GM21515 (cell line): Measurements from ENCODE around the gene ACTN3.
"Not testable (repeated sequence)": the region's sequence is repeated elsewhere in the genome, so short reads cannot be mapped to it uniquely, and the experiment has no call there.

Source experiments
- ATAC-seq: cut with Tn5 transposase; IDR thresholded peaks from one replicate; pipeline ENCODE4 v1.9.1; 2021; ENCODE audit not compliant: unreplicated experiment

ACTN3 gene

DNA sequence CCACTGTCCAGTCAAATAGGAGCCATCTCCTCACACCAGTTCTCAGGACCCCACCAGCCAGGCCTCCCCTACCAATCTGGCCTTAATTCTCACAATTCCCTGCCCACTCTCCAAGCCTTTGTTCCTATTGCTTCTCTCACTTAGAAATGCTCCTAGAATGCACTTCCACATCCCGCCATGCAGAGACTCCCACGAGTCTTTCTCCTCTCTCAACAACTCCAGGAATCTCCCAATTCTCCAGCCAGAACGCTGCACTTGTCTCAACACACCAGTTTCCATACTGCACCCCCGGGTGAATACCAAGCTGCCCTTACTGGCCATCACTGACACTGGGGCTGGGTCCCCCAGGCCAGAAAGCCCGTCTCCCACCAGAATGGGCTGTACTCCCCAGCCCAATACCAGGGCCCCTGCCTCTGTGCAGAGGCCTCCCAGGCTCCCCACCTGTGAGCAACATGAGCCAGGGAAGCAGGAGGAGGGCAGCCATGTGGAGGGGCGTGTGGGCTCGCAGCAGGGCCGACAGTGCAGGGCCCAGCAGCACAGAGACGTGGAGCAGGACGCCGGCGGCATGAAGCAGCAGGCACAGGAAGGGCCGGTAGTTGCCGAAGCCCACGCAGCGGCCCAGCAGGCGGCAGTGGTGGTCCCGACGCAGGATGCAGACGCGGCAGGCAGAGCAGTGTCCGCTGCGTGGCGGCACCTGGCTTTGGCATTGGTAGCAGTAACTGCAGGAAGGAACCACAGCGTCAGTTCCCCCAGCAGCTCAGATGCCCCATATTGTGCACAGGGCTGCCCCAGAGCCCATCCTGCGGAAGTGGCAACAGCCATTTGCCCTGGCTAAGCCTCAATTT is 3.2 kb upstream of the ACTN3 start:
- ATAC-seq, result no peak

DNA sequence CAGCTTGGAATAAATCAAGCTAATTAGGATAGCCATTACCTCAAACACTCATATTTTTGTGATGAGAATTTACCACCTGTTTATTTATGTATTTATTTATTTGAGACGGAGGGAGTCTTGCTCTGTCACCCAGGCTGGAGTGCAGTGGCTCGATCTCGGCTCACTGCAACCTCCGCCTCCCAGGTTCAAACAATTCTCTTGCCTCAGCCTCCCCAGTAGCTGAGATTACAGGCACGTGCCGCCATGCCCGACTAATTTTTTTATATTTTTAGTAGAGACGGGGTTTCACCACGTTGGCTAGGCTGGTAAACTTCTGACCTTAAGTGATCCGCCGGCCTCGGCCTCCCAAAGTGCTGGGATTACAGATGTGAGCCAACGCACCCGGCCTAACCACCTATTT is 1.8 kb upstream of the ACTN3 start:
- ATAC-seq, result not testable (repeated sequence)

DNA sequence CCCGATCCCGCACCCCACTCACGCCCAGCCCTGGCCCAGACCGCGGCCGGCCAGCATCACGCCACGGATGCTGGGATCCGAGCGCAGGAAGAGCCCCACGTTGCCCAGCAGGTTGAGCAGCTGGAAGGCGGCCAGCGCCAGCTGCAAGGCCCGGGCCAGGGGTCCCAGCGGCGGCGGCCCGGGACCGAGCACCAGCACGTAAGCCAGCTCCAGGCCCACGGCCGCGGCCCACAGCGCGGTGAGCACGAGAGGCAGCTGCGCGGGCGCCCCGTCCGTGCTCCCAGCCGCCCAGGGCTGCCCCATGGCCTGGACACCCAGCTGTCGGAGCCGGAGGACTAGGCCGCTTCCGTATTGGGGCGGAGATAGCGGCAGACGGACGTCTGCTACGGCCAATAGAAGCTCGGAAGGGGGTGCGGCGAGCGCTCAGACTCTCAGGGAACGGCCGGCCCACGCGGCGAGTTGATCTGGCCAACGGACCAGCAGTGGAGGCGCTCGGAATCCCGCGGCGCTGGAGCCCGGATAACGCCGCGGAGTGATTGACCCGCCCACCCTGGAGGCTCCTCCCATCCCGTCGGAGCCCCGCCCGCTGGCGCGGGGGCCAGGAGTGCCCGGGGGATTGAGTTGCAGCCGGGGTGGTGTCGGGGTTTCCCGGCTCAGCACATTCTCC is 869 bp upstream of the ACTN3 start, which contains the start of gene ZDHHC24:
TSS of gene ZDHHC24 (minus strand) at position 348 of the 667 bp plus-strand sequence. CDS start at position 303, 45 bp downstream.
- ATAC-seq, result peak; percentile 86

DNA sequence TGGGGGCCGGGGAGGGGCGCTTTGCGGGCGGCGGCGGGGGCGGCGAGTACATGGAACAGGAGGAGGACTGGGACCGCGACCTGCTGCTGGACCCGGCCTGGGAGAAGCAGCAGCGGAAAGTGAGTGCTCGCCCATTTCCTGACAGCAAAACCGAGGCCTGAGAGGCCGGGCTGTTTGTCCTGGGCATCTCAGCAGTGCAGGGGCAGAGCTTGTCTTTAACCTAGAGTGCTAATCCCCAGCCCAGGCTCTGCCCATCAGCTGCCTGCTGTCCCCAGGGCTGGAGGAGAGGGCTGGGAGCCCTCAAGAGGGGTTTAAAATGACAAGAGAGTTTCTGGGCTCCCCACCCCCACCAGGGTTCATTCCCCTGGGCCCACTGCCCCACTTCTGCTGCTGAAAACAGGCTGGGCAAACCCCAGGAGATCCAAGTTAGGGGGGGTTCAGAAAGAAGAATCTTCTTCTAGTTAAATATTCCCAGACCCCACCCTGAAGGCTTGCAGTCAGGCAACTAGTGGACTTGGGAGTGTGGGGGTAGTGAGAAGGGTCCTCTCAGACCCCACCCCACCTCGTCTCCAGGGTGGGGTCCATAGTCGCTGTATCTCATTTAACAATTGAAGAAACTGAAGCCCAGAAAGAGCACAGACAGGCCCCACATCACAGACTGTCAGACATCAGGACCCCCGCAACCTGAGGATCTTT is 411 bp downstream of the ACTN3 start:
- ATAC-seq, result no peak

DNA sequence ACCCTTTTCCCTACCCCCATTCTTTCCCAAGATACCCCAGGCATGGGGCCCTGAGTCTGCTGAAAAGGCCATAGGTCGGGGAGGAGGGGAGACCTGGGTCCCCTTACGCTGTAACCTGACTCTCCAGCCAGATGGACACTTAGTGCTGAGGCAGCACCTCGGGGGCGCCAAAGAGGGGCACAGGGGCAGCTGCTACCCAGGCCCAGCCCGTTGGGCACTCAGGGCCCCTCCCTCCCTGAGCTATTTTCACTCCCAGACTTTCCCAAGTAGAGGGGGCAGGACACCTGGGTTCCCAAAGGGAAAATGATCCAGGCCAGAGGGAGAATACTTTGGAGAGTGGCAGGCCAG is 933 bp downstream of the ACTN3 start:
- ATAC-seq, result no peak

DNA sequence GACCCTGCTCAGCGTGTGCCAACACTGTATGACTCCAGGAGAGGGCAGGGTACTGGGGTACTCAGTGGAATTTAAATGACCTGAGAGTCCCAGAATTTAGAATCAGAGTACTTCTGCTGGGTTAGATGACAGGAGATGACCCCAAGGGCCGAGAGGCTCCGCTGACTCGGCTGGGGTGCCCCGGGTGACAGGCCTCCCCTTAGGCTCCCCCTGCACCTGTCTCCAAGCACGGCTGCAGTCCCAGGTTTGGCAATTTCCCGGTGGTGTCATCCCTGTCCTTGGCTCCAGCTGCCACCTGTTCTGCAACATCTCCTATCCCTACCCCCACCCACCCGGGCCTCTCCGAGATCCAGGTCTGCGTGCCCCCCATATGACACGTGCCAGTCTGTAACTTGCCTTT is 1.3 kb downstream of the ACTN3 start:
- ATAC-seq, result no peak

DNA sequence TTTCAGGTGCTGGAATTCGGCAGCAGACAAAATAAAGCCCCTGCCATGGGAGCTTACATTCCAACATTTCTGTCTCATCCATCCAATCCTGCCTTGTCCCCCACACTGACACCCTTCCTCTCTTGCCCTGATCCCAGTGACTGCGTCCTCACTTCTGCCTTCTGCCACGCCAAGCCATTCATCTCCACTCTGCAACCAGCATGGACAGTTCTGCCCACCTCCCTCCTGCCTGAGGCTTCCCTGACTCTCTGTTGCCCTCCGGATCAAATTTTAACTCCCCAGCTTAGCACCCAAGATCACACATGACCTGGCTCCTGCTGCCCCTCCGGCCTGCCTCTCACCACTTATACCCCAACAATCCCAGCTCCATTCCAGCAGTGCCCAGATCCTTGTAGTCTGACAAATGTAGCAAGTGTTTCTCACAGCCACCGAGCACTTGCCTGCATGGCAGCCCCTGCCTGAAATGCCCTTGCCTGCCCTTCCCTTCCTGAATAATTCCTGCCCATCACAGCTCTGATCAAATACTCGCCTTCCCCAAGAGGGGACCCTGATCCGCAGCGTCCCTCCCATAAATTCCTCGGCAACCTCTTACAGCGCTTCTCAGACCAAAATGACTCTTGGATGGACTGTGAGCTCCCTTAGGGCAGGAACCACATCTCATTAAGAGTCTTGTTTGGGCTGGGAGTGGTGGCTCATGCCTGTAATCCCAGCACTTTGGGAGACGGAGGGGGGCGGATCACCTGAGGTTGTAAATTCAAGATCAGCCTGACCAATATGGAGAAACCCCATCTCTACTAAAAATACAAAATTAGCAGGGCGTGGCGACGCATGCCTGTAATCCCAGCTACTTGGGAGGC is 2.3 kb downstream of the ACTN3 start:
- ATAC-seq, result no peak

DNA sequence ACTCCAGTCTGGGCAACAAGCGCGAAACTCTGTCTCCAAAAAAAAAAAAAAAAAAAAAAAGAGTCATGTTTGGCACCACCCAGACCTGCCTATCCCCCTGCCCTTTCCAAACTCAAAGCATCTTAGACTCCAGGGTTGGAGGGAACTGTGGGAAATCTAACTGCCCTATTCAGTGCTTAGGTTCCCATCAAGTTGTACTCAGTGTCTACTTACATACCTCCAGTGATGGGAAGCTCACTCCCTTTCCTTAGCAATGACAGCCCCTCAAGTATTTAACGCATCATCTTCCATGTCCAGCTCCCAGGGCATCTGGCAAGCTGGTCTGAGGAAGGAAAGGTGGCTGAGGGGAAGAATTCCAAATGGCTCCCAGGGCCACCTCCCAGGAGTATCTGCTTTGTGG is 3.0 kb downstream of the ACTN3 start:
- no peak for ATAC-seq

DNA sequence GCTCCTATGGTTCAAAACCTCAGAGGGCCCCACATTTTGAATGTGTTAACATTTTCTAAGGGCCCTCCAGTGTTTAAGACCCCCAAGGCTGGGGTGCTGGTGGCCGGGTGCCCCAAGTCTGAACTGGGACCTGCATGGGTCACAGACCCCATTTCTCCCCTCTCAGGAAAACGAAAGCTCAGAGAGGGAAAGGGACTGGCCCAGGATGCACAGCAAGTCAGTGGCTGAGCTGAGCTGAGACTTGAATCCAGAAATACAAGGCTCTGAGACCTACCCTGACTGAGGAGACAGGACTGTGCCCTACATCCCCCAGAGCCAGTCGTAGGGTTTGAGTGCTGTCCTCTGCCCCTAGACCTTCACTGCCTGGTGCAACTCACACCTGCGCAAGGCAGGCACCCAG is 4.2 kb downstream of the ACTN3 start:
- no peak for ATAC-seq

DNA sequence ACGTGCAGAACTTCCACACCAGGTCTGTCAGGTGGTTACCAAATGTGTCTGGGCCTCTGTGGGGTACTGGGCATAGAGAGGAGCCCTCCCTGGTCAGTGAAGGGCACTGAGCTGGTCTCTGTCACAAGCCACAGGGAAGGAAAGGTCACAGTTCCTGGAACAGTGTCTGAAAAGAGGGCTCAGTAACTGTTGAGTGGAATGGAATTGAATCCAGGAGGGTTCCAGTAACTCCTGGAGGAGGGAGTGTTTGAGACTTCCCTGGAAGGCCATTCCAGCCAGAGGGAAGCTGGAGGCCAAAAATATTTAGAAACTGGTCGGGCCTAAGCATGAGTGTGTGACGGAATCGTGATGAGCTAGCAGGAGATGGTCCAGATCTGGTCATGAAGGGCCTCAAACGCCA is 7.9 kb downstream of the ACTN3 start:
- no peak for ATAC-seq

DNA sequence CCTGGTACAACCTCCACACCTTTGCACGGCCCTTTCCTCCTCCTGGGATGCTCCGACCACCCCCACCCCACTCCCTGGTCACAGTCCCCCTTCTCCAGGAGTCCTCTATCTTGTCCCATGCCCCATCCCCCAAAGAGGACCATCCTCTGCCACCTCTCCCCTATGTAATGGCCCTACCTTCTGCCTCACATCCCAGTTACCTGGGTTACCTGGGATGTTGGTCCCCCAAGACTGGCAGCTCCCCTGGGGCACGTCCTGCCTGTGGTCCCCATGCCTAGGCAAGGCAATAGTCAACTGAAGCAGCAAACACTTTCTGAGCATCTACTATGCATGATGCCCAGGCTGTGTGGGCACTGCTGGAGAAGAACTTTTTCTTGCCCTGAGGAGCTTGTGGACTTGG is 8.7 kb downstream of the ACTN3 start:
- ATAC-seq, result no peak

DNA sequence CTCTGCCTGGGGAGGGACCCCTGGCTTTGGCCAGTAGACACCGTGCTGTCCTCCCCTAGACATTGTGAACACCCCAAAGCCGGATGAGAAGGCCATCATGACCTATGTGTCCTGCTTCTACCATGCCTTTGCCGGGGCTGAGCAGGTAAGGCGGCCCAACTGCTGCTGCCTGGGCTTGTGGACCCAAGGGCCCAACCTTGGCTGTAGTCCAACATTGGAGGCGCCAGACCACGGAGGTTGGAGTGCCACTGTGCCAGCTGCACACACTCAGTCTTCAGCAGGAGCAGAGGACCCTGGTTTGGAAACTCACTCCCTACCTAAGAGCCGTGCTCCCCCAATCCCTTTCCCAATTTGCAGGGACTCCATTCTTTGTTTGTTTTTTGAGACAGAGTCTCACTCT is 9.4 kb downstream of the ACTN3 start:
- ATAC-seq, result no peak

DNA sequence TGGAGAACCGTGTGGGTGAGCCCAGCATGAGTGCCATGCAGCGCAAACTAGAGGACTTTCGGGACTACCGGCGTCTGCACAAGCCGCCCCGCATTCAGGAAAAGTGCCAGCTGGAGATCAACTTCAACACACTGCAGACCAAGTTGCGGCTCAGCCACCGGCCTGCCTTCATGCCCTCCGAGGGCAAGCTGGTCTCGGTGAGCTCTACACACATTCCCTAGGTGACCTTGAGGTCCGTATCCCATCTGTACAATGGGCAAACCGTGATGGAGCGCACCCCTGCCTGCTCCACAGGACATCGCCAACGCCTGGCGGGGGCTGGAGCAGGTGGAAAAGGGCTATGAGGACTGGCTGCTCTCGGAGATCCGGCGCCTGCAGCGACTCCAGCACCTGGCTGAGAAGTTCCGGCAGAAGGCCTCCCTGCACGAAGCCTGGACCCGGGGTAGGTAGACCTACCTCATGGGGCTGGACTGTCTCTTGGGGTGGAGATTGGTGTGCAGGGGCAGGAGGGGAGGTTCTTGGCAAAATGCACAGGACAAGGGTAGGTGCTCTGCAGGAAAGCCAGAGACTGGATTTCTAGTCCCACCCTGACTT is 11.1 kb downstream of the ACTN3 start:
- no peak for ATAC-seq

DNA sequence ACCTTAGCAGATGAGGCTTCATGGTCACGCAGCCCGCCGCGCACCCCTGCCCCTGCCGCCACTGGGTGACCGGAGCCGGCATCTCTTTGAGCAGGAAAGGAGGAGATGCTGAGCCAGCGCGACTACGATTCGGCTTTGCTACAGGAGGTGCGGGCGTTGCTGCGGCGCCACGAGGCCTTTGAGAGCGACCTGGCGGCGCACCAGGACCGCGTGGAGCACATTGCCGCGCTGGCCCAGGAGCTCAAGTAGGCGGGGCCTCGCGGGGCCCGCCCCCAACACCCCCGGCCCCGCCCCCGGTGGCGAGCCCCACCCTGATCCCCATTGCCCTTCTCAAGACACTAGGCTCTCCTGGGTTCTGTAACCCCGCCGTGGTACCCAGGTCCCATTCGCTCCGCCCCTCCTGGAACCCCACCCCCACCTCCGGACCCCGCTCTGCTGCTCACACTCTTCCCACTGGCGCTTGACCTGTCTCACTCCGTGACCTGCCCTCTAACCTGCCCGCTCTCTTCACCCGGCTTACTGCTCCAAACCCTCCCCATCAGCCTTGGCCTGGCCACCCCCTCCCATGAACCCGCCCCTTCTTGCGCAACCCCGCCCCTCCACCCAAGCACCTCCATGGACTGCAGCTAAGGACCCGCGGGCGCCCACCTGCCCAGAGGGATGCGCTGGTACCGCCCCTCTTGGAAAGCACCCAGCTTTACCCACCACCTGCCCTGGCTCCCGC is 12.6 kb downstream of the ACTN3 start:
- no peak for ATAC-seq

DNA sequence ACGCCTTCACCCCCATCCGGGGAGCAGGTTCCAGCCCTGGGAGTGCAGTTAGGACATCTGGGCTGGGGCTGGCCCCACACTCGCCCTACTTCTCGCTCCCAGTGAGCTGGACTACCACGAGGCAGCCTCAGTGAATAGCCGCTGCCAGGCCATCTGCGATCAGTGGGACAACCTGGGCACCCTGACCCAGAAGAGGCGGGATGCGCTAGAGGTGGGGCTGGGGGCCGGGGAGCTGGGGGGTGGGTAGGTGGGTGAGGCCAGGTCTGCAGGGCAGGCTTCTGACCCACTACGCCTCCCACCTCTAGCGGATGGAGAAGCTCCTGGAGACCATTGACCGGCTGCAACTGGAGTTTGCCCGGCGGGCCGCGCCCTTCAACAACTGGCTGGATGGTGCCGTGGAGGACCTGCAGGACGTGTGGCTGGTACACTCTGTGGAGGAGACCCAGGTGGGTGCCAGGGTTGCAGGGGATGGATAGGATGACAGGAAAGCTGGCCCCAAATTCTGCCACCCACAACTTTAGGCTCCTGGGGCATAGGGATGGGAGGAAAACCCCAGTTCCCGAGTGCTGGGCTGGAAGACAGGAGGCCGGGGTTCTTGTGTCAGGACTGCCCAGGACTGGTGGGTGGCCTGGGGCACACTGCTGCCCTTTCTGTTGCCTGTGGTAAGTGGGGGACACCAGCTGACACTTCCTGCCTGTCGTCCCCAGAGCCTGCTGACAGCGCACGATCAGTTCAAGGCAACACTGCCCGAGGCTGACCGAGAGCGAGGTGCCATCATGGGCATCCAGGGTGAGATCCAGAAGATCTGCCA is 13.4 kb downstream of the ACTN3 start:
- no peak for ATAC-seq

DNA sequence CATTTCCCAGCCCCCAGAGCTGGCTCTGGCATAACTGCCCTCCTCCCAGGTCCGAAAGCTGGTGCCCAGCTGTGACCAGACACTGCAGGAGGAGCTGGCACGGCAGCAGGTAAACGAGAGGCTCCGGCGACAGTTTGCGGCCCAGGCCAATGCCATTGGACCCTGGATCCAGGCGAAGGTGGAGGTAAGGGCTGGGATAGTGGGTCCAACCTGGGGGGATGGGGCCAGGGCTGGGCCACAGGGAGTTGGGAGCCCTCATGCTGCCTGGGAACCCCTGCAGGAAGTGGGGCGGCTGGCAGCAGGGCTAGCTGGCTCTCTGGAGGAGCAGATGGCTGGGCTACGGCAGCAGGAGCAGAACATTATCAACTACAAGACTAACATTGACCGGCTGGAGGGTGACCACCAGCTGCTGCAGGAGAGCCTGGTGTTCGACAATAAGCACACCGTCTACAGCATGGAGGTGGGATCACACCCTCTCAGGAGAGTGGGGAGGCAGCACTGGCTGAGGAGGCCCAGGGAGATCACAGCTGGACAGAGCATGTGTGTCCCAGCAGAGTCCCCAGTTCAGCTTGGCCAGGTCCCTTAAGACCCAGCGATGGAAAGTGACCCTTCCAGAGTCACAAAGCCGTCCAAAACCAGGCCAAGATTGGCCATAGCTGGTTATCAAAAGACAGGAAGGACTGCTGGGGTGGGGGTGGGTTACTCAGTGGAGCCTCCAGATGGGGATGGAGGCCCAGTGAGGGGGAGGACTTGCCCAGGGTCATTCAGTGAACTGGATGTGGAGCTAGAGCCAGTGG is 14.7 kb downstream of the ACTN3 start:
- no peak for ATAC-seq

DNA sequence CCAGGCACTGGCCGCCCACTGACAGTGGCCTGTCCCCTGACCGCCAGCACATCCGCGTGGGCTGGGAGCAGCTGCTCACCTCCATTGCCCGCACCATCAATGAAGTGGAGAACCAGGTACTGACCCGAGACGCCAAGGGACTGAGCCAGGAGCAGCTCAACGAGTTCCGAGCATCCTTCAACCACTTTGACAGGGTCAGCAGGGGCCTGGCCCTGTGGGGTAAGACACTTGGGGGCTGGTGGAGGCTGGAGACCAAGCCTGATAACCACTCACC is 15.2 kb downstream of the ACTN3 start:
- no peak for ATAC-seq

DNA sequence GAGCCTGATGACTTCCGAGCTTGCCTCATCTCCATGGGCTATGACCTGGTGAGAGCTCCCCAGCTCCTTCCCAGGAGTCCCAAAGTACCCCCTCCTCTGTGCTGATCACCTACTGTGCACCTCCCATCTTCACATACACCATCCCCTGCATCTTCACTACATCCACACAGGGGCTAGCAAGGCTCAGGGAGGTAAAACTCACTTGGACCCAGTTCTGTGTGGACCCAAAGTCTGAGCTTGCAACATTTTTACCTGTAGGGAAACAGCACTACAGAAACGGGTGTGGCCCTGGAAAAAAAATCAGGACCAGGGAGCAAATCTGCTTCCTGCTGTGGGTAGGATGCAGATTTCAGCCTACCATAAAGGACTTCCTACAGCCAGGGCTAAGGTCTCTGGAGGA is 15.6 kb downstream of the ACTN3 start:
- ATAC-seq, result no peak
